Measurements from ENCODE around the gene RAMP2. TPM values are rescaled to one million over a fixed set of nuclear protein-coding genes. Genes with fewer than 3 reads are reported as not detected.

RAMP2 gene
- total and polyA plus RNA-seq, 2 of the 13 experiments (the other 11 are each of a cell fraction or from before 2014, with no cell fraction given): 1.4 to 5.2 TPM

DNA sequence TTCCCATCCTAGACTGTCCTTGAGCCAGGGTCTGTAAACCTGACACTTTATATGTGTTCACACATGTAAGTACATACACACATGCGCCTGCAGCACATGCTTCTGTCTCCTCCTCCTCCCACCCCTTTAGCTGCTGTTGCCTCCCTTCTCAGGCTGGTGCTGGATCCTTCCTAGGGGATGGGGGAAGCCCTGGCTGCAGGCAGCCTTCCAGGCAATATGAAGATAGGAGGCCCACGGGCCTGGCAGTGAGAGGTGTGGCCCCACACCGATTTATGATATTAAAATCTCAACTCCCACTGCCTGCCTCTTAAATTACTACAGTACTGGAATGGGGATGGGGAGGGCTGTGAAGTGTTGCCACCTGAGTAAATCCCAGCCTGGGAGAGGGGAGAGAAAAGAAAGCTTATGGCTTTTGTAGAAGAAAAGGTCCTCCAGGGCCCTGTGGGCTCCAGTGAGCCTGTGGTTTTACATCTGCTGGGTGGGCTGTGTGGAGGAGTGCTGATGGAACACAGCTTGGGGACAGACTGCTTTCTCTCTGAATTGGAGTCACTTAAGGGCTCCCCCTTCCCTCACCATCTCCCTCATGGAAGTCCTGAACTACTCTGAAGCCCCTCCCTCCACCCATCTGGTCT, 18.4 kb downstream of the RAMP2 start (continued):
- TF ChIP-seq, protein P1, sequence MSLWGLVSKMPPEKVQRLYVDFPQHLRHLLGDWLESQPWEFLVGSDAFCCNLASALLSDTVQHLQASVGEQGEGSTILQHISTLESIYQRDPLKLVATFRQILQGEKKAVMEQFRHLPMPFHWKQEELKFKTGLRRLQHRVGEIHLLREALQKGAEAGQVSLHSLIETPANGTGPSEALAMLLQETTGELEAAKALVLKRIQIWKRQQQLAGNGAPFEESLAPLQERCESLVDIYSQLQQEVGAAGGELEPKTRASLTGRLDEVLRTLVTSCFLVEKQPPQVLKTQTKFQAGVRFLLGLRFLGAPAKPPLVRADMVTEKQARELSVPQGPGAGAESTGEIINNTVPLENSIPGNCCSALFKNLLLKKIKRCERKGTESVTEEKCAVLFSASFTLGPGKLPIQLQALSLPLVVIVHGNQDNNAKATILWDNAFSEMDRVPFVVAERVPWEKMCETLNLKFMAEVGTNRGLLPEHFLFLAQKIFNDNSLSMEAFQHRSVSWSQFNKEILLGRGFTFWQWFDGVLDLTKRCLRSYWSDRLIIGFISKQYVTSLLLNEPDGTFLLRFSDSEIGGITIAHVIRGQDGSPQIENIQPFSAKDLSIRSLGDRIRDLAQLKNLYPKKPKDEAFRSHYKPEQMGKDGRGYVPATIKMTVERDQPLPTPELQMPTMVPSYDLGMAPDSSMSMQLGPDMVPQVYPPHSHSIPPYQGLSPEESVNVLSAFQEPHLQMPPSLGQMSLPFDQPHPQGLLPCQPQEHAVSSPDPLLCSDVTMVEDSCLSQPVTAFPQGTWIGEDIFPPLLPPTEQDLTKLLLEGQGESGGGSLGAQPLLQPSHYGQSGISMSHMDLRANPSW (CRISPR knock-in tag; IDR thresholded peaks at IDR 0.05; ENCODE audit: borderline replicate concordance): no peak
- TF ChIP-seq KAT7 (CRISPR knock-in tag; IDR thresholded peaks at IDR 0.05; ENCODE audit: borderline replicate concordance) (0 out of 2 replicates have a peak, but pooled peaks have one; percentile 5), POGZ (CRISPR knock-in tag; IDR thresholded peaks at IDR 0.05) (no peak), TFE3 (CRISPR knock-in tag; IDR thresholded peaks at IDR 0.05) (no peak), ZNF792 (CRISPR knock-in tag; IDR thresholded peaks at IDR 0.05) (no peak), ATF3 (CRISPR knock-in tag; IDR thresholded peaks at IDR 0.05) (no peak), ZNF546 (CRISPR knock-in tag; conservative IDR thresholded peaks at IDR 0.05) (no peak), TRIM24 (CRISPR knock-in tag; IDR thresholded peaks at IDR 0.05) (no peak), ZNF256 (CRISPR knock-in tag; conservative IDR thresholded peaks at IDR 0.05) (0 out of 2 replicates have a peak, but pooled peaks have one; percentile 36), SOX5 (CRISPR knock-in tag; IDR thresholded peaks at IDR 0.05; ENCODE audit: borderline replicate concordance) (no peak), BCL3 (CRISPR knock-in tag; IDR thresholded peaks at IDR 0.05) (no peak; the same call in 1 of the 2 replicates), MYC (CRISPR knock-in tag; IDR thresholded peaks at IDR 0.05; ENCODE audit: borderline replicate concordance) (0 out of 2 replicates have a peak, but pooled peaks have one; percentile 19), ATM (IDR thresholded peaks at IDR 0.05; ENCODE audit: borderline replicate concordance) (no peak), ZNF230 (CRISPR knock-in tag; IDR thresholded peaks at IDR 0.05) (no peak), ZNF460 (CRISPR knock-in tag; IDR thresholded peaks at IDR 0.05; ENCODE audit: borderline replicate concordance) (no peak), TBX3 (IDR thresholded peaks at IDR 0.05; ENCODE audit: borderline replicate concordance) (no peak)
- TF ChIP-seq, protein P2, sequence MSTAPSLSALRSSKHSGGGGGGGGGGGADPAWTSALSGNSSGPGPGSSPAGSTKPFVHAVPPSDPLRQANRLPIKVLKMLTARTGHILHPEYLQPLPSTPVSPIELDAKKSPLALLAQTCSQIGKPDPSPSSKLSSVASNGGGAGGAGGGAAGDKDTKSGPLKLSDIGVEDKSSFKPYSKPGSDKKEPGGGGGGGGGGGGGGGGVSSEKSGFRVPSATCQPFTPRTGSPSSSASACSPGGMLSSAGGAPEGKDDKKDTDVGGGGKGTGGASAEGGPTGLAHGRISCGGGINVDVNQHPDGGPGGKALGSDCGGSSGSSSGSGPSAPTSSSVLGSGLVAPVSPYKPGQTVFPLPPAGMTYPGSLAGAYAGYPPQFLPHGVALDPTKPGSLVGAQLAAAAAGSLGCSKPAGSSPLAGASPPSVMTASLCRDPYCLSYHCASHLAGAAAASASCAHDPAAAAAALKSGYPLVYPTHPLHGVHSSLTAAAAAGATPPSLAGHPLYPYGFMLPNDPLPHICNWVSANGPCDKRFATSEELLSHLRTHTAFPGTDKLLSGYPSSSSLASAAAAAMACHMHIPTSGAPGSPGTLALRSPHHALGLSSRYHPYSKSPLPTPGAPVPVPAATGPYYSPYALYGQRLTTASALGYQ (CRISPR knock-in tag; IDR thresholded peaks at IDR 0.05): no peak
- TF ChIP-seq, protein P3, sequence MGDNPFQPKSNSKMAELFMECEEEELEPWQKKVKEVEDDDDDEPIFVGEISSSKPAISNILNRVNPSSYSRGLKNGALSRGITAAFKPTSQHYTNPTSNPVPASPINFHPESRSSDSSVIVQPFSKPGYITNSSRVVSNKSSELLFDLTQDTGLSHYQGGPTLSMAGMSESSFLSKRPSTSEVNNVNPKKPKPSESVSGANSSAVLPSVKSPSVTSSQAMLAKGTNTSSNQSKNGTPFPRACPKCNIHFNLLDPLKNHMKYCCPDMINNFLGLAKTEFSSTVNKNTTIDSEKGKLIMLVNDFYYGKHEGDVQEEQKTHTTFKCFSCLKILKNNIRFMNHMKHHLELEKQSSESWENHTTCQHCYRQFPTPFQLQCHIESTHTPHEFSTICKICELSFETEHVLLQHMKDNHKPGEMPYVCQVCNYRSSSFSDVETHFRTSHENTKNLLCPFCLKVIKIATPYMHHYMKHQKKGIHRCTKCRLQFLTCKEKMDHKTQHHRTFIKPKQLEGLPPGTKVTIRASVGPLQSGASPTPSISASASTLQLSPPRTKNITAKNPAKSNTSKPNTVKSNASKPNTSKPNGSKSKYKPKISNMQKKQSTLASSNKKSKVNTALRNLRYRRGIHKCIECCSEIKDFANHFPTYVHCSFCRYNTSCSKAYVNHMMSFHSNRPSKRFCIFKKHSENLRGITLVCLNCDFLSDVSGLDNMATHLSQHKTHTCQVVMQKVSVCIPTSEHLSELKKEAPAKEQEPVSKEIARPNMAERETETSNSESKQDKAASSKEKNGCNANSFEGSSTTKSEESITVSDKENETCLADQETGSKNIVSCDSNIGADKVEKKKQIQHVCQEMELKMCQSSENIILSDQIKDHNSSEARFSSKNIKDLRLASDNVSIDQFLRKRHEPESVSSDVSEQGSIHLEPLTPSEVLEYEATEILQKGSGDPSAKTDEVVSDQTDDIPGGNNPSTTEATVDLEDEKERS (CRISPR knock-in tag; IDR thresholded peaks at IDR 0.05): no peak
